NCI-H226 (cell line): ENCODE data around the gene PSMA2.

Experiments used
- DNase-seq: peaks from one replicate; pipeline ENCODE4 v3.0.0-alpha.2; 2015

The PSMA2 gene

GRCh38 chr7:42939457-42940240 lies 7.7 kb upstream of the PSMA2 start:
- DNase-seq, result no peak

- no peak for DNase-seq
Measured at GRCh38 chr7:42935861-42936260, 3.9 kb upstream of the PSMA2 start.

GRCh38 chr7:42934291-42934690 lies 2.3 kb upstream of the PSMA2 start:
- DNase-seq, result no peak

DNA sequence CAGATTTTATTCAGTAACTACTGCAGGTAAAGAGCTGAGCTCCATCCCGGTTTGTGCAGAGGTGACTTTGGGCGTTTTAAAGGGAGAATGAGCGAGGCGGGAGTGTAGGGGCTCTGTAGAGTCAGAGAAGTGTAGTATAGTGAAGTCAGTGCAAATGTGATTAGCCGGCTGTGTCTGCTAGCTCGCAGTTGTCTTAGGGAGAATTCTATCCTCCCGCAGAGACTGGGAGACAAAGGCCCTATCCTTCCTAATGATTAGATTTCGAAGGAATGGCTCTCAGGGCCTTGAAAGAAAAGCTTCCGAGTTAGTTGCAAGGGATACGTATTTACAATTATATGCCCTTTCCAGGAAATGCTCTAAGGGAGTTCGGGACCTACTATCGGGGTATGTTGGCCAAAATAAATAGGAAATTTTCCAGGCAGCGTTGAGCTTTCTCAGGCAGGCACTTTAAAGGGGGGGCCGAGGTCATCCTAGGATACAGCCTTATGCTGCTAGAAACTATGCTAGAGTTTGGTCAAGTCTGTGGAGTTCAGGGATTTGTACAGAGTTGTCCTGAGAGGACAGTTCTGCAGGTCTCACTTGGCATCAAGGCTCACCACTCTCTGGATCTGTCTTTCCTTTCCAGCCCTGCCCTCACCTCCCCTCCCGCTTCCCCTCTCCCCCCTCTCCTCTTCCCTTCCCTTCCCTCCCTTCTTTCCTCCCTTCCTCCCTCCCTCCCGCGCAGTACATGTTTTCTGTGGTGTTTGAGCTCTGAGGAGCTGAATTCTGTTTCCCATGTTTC lies 1.0 kb upstream of the PSMA2 start:
- no peak for DNase-seq

- no peak for DNase-seq
Measured at GRCh38 chr7:42931447-42931833, 534 bp downstream of the PSMA2 start.

- peak; percentile 41 for DNase-seq
Measured at GRCh38 chr7:42930889-42931288, 1.1 kb downstream of the PSMA2 start.

GRCh38 chr7:42929449-42929848 lies 2.5 kb downstream of the PSMA2 start:
- no peak for DNase-seq

GRCh38 chr7:42928754-42929153 lies 3.2 kb downstream of the PSMA2 start:
- DNase-seq, result no peak

GRCh38 chr7:42926204-42926603 lies 5.8 kb downstream of the PSMA2 start:
- DNase-seq, result no peak

DNA sequence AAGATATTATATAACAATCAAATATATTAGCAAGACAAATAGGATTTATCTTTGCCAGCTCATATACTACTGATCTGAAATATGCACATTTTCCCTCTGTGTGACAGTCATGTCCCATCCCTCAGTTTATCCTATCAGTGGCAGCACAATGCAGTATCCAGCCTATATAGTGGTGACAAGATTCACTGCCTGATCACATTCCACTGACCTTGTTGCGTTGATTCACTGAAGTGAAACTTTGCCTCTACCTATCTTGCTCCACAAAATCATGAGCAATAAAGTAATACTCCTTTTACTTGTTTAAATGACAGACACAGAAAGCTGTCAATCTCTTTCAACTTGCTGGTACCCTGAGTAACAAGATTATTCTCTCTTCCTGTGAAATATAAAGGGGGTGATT lies 6.3 kb downstream of the PSMA2 start:
- DNase-seq, result no peak

GRCh38 chr7:42924223-42924838 lies 7.6 kb downstream of the PSMA2 start:
- no peak for DNase-seq

GRCh38 chr7:42922017-42922753 lies 9.8 kb downstream of the PSMA2 start:
- DNase-seq, result no peak

- DNase-seq, result no peak
Measured at GRCh38 chr7:42915356-42915755, 16.6 kb downstream of the PSMA2 start.

GRCh38 chr7:42914421-42915045 lies 17.4 kb downstream of the PSMA2 start:
- DNase-seq, result peak; percentile 89

GRCh38 chr7:42914009-42914408 lies 18.0 kb downstream of the PSMA2 start:
- no peak for DNase-seq

DNA sequence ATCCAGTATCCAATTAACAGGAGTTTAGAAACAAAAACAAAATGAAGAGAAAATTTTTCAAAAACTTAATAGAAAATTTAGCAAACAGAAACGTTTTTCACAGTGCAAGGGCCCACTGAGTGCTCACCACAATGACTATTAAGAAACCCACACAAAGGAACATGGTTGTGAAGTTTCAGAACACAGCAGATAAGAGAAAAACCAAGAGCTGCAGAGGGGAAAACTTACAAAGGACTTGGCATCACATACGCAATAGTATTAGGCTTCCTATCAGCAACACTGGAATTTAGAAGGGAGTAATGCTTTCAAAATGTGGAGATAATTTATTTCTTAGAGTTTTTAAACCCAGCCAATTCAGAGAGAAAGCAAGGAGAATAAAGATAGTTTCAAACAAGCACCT lies 18.4 kb downstream of the PSMA2 start:
- peak; percentile 96 for DNase-seq

GRCh38 chr7:42911454-42912447 lies 20.2 kb downstream of the PSMA2 start, which contains the start of gene C7orf25:
Gene C7orf25, minus strand, starts transcription at chr7:42912070. Its CDS starts 1,170 bp downstream, at chr7:42910900.
- DNase-seq, result peak; percentile 97

DNA sequence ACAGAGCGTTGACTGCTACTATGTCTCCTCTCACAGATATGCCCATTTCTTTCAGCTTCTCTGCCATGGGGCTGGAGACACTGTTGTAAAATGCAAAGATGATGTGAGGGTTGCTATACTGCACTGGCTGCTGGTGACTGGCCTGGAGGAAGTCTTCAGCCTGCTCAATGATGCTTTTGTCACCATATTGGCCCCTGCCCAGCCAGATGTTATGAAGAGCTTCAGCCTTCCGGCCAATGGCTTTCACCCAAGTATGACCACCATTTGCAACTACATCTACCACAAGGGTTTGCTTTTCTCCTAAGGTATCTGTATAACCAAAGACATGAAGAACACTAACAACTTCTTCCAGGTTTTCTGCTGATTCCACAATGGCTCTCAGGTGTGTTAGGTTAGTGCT lies 21.7 kb downstream of the PSMA2 start:
- DNase-seq, result no peak

- no peak for DNase-seq
Measured at GRCh38 chr7:42907316-42907715, 24.7 kb downstream of the PSMA2 start.

DNA sequence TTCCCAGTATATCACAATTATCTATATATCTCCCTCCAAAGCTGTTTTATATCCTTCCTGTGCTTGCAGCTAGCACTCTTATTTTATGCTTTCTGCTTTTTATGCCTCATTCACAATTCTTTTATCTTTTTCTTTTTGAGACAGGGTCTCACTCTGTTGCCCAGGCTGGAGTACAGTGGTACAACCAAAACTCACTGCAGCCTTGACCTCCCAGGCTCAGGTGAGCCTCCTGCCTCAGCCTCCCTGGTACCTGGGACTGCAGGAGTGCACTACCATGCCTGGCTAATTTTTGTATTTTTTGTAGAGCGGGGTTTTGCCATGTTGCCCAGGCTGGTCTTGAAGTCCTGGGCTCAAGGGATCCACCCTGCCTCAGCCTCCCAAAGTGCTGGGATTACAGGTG lies 25.8 kb downstream of the PSMA2 start:
- DNase-seq, result no peak

- DNase-seq, result no peak
Measured at GRCh38 chr7:42902331-42902730, 29.6 kb downstream of the PSMA2 start.
